Measurements from ENCODE around the gene TMEM132D.

TMEM132D gene

DNA sequence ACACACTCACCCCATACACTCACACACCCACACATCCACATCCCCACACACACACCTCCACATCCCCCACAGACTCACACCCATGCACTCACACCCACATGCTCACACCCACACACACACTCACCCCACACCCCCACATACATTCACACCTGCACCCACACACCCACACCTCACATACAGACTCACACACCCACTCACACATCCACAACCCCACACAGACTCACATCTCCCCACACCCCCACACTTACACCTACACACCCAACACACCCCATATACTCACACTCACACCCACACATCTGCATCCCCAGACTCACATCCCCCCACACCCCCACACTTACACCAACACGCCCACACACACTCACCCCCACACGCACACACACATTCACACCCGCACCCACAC lies 878.8 kb downstream of the TMEM132D start:
- DNase-seq = no peak
